IgD-negative memory B cell (primary cell): ENCODE results near the gene MPP3. TPM values are rescaled to one million over a fixed set of nuclear protein-coding genes. Genes with fewer than 3 reads are reported as not detected.
"Not testable (repeated sequence)": the region's sequence is repeated elsewhere in the genome, so short reads cannot be mapped to it uniquely, and the experiment has no call there.

Experiments
- H3K27ac Mint-ChIP-seq, 3 donors: one replicate each; pipeline ENCODE4 v1.8.0; 2020 to 2022; ENCODE audit warnings: mild to moderate bottlenecking in 3 of 3, mixed read lengths in 3 of 3, moderate library complexity in 1 of 3
- H3K27me3 Mint-ChIP-seq: one replicate; pipeline ENCODE4 v1.8.0; 2021; ENCODE audit warnings: mixed read lengths
- H3K36me3 Mint-ChIP-seq: one replicate; pipeline ENCODE4 v1.8.0; 2020; ENCODE audit warnings: mild to moderate bottlenecking, mixed read lengths
- H3K4me1 Mint-ChIP-seq, 3 donors: one replicate each; pipeline ENCODE4 v1.8.0; 2020 to 2022; ENCODE audit warnings: mixed read lengths in 3 of 3, mild to moderate bottlenecking in 1 of 3
- H3K4me3 Mint-ChIP-seq, 4 donors: one replicate each; pipeline ENCODE4 v1.8.0; 2020 to 2022; ENCODE audit warnings: mild to moderate bottlenecking in 4 of 4, mixed read lengths in 4 of 4, moderate library complexity in 3 of 4
- H3K9me3 Mint-ChIP-seq, 3 donors: one replicate each; pipeline ENCODE4 v1.8.0; 2020 to 2021; ENCODE audit warnings: mixed read lengths in 3 of 3, mild to moderate bottlenecking in 1 of 3
- polyA plus RNA-seq: library from polyadenylated mRNA; unstranded; fragments of 300-500 nt; fragmentation: Illumina TruSeq; gene quantifications from one replicate; pipeline ENCODE4 v1.2.3, GENCODE V29; 2021

The MPP3 gene
- polyA plus RNA-seq, 1 donor from 2014 or later: not detected

GRCh38 chr17:43871946-43872690 is 39.2 kb upstream of the MPP3 start:
- H3K4me1 Mint-ChIP-seq: no peaks in the 10 kb centered on the region

GRCh38 chr17:43869031-43869430 is 36.1 kb upstream of the MPP3 start:
- H3K4me3 Mint-ChIP-seq, H3K9me3 Mint-ChIP-seq, H3K4me1 Mint-ChIP-seq, H3K27ac Mint-ChIP-seq, H3K36me3 Mint-ChIP-seq: not testable (repeated sequence)
- peaks cover 33% of the 10 kb centered on the region for H3K27me3 Mint-ChIP-seq

More at GRCh38 chr17:43871946-43872690, 39.2 kb upstream of the MPP3 start:
- Mint-ChIP-seq H3K27me3 (peaks cover 29% of the 10 kb centered on the region), H3K36me3 (peaks cover 1% of the 10 kb centered on the region), H3K9me3 (no peaks in the 10 kb centered on the region), H3K4me3 (no peak overlapping the region), H3K27ac (no peak overlapping the region)

GRCh38 chr17:43868226-43868994 is 35.5 kb upstream of the MPP3 start:
- Mint-ChIP-seq H3K27me3 (peaks cover 36% of the 10 kb centered on the region), H3K9me3 (no peaks in the 10 kb centered on the region), H3K27ac (no peak overlapping the region), H3K4me1 (no peaks in the 10 kb centered on the region), H3K4me3 (no peak overlapping the region), H3K36me3 (peaks cover 1% of the 10 kb centered on the region)

- Mint-ChIP-seq H3K36me3 (no peaks in the 10 kb centered on the region), H3K27ac (no peak overlapping the region), H3K9me3 (no peaks in the 10 kb centered on the region), H3K27me3 (peaks cover 16% of the 10 kb centered on the region), H3K4me1 (no peaks in the 10 kb centered on the region), H3K4me3 (no peak overlapping the region)
Measured at GRCh38 chr17:43864161-43864984, 31.4 kb upstream of the MPP3 start.

- H3K27me3 Mint-ChIP-seq: peaks cover 9% of the 10 kb centered on the region
- H3K27ac Mint-ChIP-seq: no peak overlapping the region
- no peaks in the 10 kb centered on the region for H3K9me3 Mint-ChIP-seq
- no peaks in the 10 kb centered on the region for H3K4me1 Mint-ChIP-seq
- H3K4me3 Mint-ChIP-seq: no peak overlapping the region
- no peaks in the 10 kb centered on the region for H3K36me3 Mint-ChIP-seq
Measured at GRCh38 chr17:43861960-43862359, 29.0 kb upstream of the MPP3 start.

- H3K4me3 Mint-ChIP-seq: no peak overlapping the region
Measured at GRCh38 chr17:43860927-43861622, 28.1 kb upstream of the MPP3 start.

GRCh38 chr17:43860077-43860725 is 27.3 kb upstream of the MPP3 start:
- no peaks in the 10 kb centered on the region for H3K36me3 Mint-ChIP-seq
- H3K4me1 Mint-ChIP-seq: no peaks in the 10 kb centered on the region
- H3K27me3 Mint-ChIP-seq: peaks cover 11% of the 10 kb centered on the region
- no peak overlapping the region for H3K4me3 Mint-ChIP-seq
- H3K9me3 Mint-ChIP-seq: no peaks in the 10 kb centered on the region
- no peak overlapping the region for H3K27ac Mint-ChIP-seq

More at GRCh38 chr17:43860927-43861622, 28.1 kb upstream of the MPP3 start:
- Mint-ChIP-seq H3K27ac (no peak overlapping the region), H3K9me3 (no peaks in the 10 kb centered on the region), H3K27me3 (peaks cover 11% of the 10 kb centered on the region), H3K4me1 (no peaks in the 10 kb centered on the region), H3K36me3 (no peaks in the 10 kb centered on the region)

- H3K9me3 Mint-ChIP-seq: no peaks in the 10 kb centered on the region
- H3K4me3 Mint-ChIP-seq: no peak overlapping the region
- no peaks in the 10 kb centered on the region for H3K4me1 Mint-ChIP-seq
- peaks cover 7% of the 10 kb centered on the region for H3K27me3 Mint-ChIP-seq
- H3K27ac Mint-ChIP-seq: no peak overlapping the region
- H3K36me3 Mint-ChIP-seq: no peaks in the 10 kb centered on the region
Measured at GRCh38 chr17:43857957-43858600, 25.1 kb upstream of the MPP3 start.

GRCh38 chr17:43857141-43857540 is 24.2 kb upstream of the MPP3 start:
- no peaks in the 10 kb centered on the region for H3K36me3 Mint-ChIP-seq
- peaks cover 9% of the 10 kb centered on the region for H3K27me3 Mint-ChIP-seq
- H3K27ac Mint-ChIP-seq: no peak overlapping the region
- H3K9me3 Mint-ChIP-seq: no peaks in the 10 kb centered on the region
- H3K4me1 Mint-ChIP-seq: no peaks in the 10 kb centered on the region
- H3K4me3 Mint-ChIP-seq: no peak overlapping the region

- no peaks in the 10 kb centered on the region for H3K9me3 Mint-ChIP-seq
- no peak overlapping the region for H3K27ac Mint-ChIP-seq
- peaks cover 11% of the 10 kb centered on the region for H3K27me3 Mint-ChIP-seq
- H3K4me1 Mint-ChIP-seq: no peaks in the 10 kb centered on the region
- no peak overlapping the region for H3K4me3 Mint-ChIP-seq
- no peaks in the 10 kb centered on the region for H3K36me3 Mint-ChIP-seq
Measured at GRCh38 chr17:43856141-43856540, 23.2 kb upstream of the MPP3 start.

GRCh38 chr17:43855061-43855460 is 22.1 kb upstream of the MPP3 start:
- H3K4me3 Mint-ChIP-seq: no peak overlapping the region
- no peaks in the 10 kb centered on the region for H3K9me3 Mint-ChIP-seq
- H3K27me3 Mint-ChIP-seq: peaks cover 16% of the 10 kb centered on the region
- no peaks in the 10 kb centered on the region for H3K4me1 Mint-ChIP-seq
- H3K36me3 Mint-ChIP-seq: no peaks in the 10 kb centered on the region
- no peak overlapping the region for H3K27ac Mint-ChIP-seq

GRCh38 chr17:43854498-43854897 is 21.6 kb upstream of the MPP3 start:
- Mint-ChIP-seq H3K4me3 (no peak overlapping the region), H3K4me1 (no peaks in the 10 kb centered on the region), H3K36me3 (no peaks in the 10 kb centered on the region), H3K27ac (no peak overlapping the region), H3K9me3 (no peaks in the 10 kb centered on the region), H3K27me3 (peaks cover 16% of the 10 kb centered on the region)

GRCh38 chr17:43853546-43853945 is 20.6 kb upstream of the MPP3 start:
- H3K4me1 Mint-ChIP-seq: no peaks in the 10 kb centered on the region
- H3K27ac Mint-ChIP-seq: no peak overlapping the region
- H3K4me3 Mint-ChIP-seq: no peak overlapping the region
- peaks cover 21% of the 10 kb centered on the region for H3K27me3 Mint-ChIP-seq
- no peaks in the 10 kb centered on the region for H3K36me3 Mint-ChIP-seq
- no peaks in the 10 kb centered on the region for H3K9me3 Mint-ChIP-seq

- H3K36me3 Mint-ChIP-seq: no peaks in the 10 kb centered on the region
Measured at GRCh38 chr17:43852571-43852970, 19.6 kb upstream of the MPP3 start.

More at GRCh38 chr17:43852571-43852970, 19.6 kb upstream of the MPP3 start:
- H3K4me1 Mint-ChIP-seq: peaks cover 0 to under 1% (median 0%) of the 10 kb centered on the region in 3 donors
- H3K27ac Mint-ChIP-seq: no peak overlapping the region
- no peaks in the 10 kb centered on the region for H3K9me3 Mint-ChIP-seq
- peaks cover 21% of the 10 kb centered on the region for H3K27me3 Mint-ChIP-seq
- no peak overlapping the region for H3K4me3 Mint-ChIP-seq
